ENCODE measurements around the gene FBXO31. TPM values are rescaled to one million over a fixed set of nuclear protein-coding genes. Genes with fewer than 3 reads are reported as not detected.

FBXO31 gene
- total and polyA plus RNA-seq, 9 of the 15 experiments (the other 6 are each of a cell fraction or from before 2014, with no cell fraction given) = 0.18 to 33.3 (median 10.9) TPM

- TF ChIP-seq THAP12 (CRISPR knock-in tag; IDR thresholded peaks at IDR 0.05) = no peak
- TF ChIP-seq TCF15 (CRISPR knock-in tag; IDR thresholded peaks at IDR 0.05) = no peak
- TF ChIP-seq E4F1 (CRISPR knock-in tag; IDR thresholded peaks at IDR 0.05; ENCODE audit: borderline replicate concordance) = no peak
- no peak for TF ChIP-seq PATZ1 (CRISPR knock-in tag; IDR thresholded peaks at IDR 0.05; ENCODE audit: borderline replicate concordance)
- no peak for TF ChIP-seq ZNF668 (CRISPR knock-in tag; IDR thresholded peaks at IDR 0.05)
These were observed 58.1 kb downstream of the FBXO31 start (continued) for GRCh38 chr16:87325423-87325858.

Measured in K562 (cell line).